ENCODE measurements around the gene NKIRAS2.

The NKIRAS2 gene

DNA sequence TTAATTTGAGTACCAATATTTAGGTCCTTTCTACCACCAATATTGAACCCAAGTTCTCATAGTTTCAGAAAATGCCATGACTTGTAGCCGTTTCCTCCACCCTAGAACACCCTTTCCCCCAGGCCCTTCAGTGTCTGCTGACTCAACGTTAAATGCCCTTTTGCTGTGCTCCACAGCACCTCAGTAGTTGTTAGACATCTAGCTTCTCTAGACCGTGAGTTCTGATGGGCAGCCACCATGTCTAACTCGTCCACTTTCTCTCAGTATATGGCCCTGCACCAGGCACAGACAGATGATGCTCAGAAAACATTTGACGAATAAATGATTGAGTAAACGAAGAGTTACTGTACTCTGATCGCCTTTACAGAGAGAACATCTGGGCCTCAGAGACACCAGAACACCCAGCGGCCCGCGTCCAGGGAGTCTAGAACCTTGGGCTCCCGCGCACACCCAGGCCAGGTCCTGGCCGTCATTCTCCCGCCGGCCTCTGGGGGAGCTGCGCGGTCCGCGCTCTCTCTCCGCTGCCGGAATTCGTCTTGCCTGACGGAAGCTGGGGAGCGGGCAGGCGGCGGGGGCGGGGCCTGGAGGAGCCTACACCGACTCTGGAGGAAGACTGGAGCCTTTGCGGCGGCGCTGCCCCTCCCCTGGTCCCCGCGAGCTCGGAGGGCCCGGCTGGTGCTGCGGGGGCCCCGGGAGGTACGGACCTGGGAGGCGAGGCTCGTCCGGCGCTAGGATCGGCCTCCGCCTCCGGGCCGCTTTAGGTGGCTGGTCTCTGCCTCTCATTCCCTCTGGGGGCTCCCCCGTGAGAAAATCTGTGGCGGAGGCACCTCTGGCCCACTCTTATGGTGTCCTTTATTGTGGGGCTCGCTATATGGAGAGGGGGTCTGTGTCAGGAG is at the start of gene NKIRAS2:
NKIRAS2 (plus strand) TSS at position 582 of the 896 bp plus-strand sequence. CDS start 1,488 bp downstream, outside the sequence.
- DNase-seq (ENCODE audit: low spot score) = peak; percentile 96

GRCh38 chr17:41970901-41971331 is 49.0 kb upstream of the NKIRAS2 start:
- no peak for DNase-seq (ENCODE audit: low spot score)

DNA sequence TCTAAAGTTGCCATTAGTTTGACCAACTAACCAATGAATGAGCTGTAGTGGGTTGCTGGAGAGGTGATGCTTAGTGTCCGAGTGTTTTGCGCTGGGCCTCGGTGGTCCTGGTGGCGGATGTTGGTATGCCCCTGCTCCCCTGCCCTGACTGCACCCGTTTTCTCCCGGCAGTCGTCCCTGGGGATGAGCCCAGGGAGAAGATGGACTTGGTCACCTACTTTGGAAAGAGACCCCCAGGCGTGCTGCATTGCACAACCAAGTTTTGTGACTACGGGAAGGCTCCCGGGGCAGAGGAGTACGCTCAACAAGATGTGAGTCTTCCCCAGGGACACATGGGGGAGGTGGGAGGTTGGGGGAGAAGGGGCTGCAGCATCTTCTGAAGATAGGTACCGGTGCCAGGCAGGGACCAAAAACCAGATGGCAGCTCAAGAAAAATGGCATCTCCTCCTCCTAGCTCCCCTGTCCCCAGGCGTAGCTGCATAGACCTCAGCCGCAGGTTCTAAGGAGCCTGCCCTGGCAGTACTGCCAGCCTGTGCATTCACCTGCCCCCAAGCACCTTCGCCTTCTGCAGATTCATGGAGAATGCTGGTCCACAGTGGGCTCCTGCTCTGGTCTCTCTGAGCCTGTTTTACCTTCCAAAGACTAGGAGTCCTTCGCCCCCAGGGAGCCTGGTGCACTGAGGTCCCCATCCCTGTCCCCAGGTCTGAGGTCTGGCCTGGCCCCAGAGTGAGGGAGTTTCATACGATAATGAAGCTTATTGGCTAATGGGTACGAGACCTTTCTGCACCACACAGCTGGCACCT is 48.0 kb upstream of the NKIRAS2 start:
- DNase-seq (ENCODE audit: low spot score) = no peak

GRCh38 chr17:41972571-41973407 is 47.1 kb upstream of the NKIRAS2 start:
- DNase-seq (ENCODE audit: low spot score) = no peak

DNA sequence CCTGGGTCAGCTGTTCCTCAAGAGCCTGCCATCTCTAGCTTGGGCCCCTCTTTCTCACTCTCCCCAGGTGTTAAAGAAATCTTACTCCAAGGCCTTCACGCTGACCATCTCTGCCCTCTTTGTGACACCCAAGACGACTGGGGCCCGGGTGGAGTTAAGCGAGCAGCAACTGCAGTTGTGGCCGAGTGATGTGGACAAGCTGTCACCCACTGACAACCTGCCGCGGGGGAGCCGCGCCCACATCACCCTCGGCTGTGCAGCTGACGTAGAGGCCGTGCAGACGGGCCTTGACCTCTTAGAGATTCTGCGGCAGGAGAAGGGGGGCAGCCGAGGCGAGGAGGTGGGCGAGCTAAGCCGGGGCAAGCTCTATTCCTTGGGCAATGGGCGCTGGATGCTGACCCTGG is 46.5 kb upstream of the NKIRAS2 start:
- DNase-seq (ENCODE audit: low spot score) = no peak

DNA sequence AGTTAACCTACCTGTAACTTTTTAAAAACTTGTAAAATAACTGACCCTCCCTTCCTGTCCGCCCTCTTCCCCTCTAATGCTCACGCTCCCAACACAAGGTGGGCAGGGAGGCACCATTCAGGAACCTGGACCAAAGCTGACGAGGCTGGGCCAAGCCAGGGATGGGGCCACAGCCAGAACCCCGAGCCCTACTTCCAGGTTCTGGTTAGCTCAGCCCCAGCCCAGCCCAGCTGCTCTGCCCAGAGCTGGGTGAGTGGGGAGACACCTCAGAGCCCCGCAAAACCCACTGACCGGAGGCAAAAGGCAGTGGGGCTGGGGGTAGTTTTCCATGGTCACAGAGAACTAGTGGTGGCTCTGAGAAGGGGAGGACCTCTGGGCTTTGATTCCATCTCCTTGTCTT is 45.9 kb upstream of the NKIRAS2 start:
- DNase-seq (ENCODE audit: low spot score) = no peak

DNA sequence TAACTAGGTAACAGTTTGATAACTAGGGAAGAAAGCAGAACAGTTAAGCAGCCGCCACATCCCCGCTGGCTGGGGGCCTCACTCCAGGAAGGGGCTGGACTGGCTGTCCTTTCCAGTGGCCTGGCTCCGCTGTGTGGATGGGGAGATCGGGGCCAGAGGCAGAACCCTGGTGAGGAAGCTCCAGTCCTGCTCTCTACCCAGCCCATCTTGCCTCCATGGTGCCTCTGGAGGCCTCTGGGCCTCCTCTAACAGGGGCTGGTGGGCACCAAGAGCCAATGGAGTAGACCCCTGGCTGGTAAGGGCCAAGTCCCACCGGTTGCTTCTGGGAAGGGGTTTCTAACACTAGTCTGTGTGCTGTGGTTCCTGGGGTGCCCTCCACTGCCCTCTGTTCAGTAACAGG is 45.2 kb upstream of the NKIRAS2 start:
- no peak for DNase-seq (ENCODE audit: low spot score)

DNA sequence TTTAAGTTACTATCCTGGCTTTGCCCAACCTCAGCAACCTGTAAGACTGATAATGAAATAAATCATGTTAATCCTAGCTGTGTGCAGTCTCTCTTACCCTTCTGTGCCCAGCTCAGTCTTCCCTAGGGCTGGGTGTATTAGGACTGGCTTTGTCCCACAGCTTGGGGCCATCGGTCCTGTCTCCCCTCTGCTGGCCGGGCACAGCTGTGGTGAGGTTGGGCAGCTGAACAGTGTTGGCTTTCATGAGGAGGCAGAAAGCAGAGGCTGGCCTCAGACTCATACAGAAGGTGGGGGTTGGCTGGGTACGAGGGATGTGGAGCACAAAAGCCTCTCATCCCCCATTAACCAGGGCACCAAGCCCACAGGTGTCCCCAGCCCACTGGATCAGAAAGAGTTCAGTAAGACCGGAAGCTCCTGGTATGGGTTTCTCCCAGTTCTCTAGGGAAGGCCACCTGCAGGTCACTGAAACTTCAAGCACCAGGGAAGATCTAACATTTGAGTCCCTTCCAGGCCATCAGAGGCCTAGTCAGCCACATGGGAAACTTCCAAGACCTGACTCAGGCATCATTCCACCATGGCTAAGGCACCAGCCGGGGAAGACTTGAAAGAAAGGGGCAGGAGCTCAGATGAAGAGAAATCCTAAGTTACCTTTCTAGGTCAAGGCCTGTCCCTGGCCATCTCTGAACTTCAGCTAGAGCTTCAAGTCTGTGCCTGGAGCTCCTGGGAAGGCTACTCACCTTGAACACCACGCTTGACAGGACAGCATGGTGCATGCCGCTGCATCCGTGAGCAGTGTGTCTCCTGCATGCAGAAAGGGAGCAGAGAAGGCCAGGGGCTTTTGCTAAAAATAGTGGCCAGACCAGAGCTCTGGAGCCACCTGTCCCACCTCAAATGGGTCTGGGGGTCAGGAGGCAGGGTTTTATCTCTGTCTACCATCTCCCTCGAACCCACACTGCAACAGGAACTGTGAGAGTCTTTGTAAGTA is 44.5 kb upstream of the NKIRAS2 start:
- no peak for DNase-seq (ENCODE audit: low spot score)

- DNase-seq (ENCODE audit: low spot score) = no peak
These were observed 43.6 kb upstream of the NKIRAS2 start for GRCh38 chr17:41976142-41976768.

- DNase-seq (ENCODE audit: low spot score) = no peak
These were observed 41.9 kb upstream of the NKIRAS2 start for GRCh38 chr17:41977991-41978390.

DNA sequence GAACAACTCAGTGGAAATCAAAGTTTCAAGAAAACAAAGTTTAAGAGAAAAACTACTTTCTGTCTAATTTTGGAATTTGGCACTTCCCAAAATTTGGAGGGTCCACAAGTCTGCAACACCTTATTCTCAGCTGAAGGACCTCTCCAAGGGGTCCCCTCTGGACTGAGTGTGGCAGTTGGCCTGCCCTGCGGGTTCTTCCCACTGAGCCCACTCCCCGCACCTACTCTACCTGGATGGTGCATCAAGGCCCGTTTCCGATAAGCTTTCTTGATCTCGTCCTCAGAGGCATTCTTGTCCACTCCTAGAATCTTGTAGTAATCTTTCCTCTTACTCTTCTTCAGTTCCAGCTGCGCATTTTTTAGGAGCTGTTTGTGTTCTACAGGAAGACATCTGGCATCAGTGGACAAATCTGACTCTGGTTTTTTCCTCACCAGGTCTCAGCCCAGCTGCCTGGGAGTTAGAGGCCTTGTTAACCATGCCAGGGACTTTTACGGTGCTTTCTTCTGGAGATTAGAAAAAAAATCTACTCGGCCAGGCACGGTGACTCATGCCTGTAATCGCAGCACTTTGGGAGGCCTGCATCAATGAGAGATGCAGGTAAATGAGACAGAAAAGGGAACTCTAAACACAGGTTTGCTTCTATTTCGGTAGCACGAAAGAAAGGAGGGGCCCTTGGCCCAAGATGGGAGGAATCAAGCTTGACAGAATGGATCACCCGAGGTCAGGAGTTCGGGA is 37.7 kb upstream of the NKIRAS2 start:
- DNase-seq (ENCODE audit: low spot score) = no peak

DNA sequence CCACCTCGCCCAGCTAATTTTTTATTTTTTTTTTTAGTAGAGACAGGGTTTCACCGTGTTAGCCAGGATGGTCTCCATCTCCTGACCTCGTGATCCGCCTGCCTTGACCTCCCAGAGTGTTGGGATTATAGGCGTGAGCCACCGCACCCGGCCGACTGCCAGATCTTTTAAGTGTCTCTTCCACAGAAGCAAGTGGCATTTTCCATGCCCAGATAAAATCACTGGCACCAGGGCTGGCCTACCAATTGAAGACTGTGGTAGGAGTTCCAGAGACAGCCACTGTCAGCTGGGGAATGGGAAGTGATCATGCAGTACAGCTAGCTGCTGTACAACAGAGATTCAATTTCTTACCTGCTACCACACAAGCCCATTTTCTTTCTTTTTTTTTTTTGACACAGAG is 35.4 kb upstream of the NKIRAS2 start:
- no peak for DNase-seq (ENCODE audit: low spot score)

GRCh38 chr17:41985919-41986318 is 34.0 kb upstream of the NKIRAS2 start:
- DNase-seq (ENCODE audit: low spot score) = no peak

DNA sequence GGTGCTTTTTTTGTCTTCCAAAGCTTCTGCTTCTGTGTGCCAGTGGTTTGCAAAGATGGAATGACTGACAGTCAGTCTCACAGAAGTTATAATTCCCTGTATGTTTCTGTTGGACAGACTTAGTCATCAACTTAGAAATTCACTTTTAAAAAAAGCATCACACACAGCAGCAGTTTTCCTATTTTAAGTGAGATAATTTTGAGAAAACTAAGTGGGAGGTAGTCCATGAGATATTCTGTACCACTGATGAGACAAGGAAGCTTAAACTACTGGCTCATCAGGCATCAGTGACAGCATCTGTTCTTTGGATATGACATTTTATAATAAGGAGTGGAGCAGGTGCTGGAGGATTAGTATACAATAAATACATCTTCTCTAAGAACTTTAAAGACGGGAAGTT is 33.3 kb upstream of the NKIRAS2 start:
- no peak for DNase-seq (ENCODE audit: low spot score)

GRCh38 chr17:41987642-41988041 is 32.2 kb upstream of the NKIRAS2 start:
- no peak for DNase-seq (ENCODE audit: low spot score)

- DNase-seq (ENCODE audit: low spot score) = no peak
These were observed 31.5 kb upstream of the NKIRAS2 start for GRCh38 chr17:41988418-41988817.

- peak; percentile 52 for DNase-seq (ENCODE audit: low spot score)
These were observed 30.0 kb upstream of the NKIRAS2 start for GRCh38 chr17:41989702-41990419.

DNA sequence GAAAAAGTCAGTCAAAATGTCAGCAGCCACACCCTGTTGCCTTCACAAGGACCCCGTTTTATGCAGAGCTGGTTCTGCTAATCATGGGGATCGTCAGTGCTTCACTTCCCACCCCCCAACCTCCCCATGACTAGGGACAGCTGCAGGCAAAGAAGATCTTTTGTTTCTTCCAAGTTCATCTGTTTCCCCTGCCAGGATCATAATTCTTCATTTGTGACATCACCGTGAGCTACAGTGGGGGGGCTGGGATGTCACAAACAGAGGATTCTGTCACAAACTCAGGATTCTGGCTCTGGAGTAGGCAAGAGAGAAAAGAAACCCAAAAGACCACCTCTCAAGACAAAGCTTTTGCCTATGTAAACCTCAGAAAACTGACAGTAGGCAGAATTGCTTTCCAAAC is 27.3 kb upstream of the NKIRAS2 start:
- DNase-seq (ENCODE audit: low spot score) = no peak

DNA sequence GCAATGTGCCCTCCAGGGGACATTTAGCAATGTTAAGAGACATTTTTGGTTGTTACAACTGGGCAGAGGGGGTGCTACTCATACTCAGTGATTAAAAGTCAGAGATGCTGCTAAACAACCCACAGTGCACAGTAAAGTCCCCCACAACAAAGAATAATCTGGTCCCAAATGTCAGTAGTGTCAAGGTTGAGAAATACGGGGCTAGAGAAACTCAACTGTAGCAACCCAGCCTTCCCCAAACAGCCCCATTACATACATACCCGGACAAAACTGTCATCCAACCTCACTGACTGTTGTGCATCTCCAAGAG is 23.1 kb upstream of the NKIRAS2 start:
- no peak for DNase-seq (ENCODE audit: low spot score)

All from HuH-7 (cell line).